ELR (cell line): ENCODE results near the gene COA5.
A peak's percentile ranks its signal among the peaks of the same experiment; 100 is the strongest.

Source experiments
- DNase-seq: peaks from one replicate; pipeline ENCODE4 v3.0.0-alpha.2; 2015; ENCODE audit warnings: low read depth

Gene COA5, protein sequence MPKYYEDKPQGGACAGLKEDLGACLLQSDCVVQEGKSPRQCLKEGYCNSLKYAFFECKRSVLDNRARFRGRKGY

GRCh38 chr2:98608116-98608961 lies at the start of gene COA5, which contains the start of gene UNC50:
COA5 (minus strand) TSS chr2:98608512; CDS start chr2:98608405, 107 bp downstream.
UNC50 (plus strand) TSS chr2:98608589; CDS start chr2:98609760, 1,171 bp downstream.
- DNase-seq: peak; percentile 93

DNA sequence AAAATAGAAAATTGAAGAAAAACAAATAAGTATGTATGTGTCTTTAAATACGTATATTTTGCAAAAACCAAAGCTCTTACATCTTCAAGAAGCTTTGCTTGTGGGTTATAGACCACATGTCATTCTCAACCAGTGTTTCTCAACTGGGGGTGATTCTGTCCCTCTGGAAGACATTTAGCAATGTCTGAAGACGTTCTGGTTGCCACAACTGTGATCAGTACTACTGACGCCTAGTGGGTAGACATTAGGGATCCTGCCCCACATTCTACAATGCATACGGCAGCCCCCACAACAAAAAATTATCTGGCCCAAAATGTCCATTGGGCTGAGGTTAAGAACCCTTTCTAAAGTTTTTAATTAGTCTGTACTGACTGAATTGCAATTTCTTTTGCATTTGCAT lies 48.5 kb upstream of the COA5 start:
- no peak for DNase-seq

DNA sequence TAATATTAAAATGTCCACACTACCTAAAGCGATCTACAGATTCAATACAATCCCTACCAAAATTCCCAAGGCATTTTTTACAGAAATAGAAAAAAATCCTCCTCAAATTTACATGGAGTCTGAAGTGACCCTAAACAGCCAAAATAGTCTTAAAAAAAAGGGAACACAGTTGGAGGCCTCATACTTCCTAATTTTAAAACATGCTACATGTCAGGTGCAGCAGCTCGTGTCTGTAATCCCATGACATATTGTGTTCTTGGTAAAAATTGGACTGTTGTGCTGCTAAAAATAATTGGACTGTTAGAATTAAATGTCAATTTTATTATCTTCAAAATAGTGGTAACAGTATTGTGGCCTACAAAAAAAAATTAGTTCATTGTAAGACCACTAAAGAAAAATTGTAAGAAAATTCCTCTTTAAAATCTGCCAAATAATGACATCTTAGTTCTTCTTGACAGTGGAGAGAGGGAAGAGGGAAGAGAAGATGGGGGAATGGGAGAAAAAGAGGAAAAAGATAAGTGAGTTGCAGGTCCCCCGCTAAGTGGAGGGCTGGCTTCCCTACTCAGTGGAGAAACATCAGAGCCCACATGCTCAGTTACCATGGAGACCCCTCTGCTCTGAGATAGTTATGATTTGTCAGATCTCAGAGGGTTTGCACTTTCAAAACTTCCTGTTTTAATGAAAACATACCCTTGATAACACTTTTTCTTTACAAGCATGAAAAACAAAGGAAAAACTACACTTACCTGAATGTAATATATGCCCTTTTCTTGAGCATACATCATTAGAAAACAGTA lies 46.6 kb upstream of the COA5 start:
- no peak for DNase-seq

DNA sequence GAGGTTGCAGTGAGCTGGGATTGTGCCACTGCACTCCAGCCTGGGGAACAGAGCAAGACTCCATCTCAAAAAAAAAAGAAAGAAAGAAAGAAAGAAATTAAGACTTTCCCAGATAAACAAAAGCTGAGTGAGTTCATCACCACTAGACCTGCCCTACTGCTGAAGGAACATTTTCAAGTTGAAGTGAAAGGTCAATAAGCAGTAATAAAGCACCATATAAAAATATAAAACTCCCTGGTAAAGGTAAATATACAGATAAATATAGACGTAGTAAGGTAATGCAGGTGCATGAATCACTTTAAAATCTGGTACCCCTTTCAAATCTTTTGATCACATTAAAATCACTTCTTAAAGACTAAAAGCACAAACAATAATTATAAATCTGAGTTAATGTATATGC lies 42.7 kb upstream of the COA5 start:
- DNase-seq: no peak

DNA sequence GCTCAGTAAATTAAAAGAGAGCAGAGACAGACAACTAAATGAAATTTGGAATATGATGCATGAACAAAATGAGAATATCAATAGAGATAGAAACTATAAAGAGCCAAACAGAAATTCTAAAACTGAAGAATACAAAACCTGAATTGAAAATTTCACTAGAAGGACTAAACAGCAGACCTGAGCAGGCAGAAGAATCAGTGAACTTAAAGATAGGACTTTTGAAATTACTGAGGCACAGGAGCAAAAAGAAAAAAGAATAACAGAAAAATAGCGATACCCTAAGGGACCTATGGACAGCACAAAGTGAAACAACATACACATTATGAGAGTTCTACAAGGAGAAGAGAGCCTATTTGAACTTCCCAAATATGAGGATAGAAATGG lies 41.7 kb upstream of the COA5 start:
- DNase-seq: no peak

DNA sequence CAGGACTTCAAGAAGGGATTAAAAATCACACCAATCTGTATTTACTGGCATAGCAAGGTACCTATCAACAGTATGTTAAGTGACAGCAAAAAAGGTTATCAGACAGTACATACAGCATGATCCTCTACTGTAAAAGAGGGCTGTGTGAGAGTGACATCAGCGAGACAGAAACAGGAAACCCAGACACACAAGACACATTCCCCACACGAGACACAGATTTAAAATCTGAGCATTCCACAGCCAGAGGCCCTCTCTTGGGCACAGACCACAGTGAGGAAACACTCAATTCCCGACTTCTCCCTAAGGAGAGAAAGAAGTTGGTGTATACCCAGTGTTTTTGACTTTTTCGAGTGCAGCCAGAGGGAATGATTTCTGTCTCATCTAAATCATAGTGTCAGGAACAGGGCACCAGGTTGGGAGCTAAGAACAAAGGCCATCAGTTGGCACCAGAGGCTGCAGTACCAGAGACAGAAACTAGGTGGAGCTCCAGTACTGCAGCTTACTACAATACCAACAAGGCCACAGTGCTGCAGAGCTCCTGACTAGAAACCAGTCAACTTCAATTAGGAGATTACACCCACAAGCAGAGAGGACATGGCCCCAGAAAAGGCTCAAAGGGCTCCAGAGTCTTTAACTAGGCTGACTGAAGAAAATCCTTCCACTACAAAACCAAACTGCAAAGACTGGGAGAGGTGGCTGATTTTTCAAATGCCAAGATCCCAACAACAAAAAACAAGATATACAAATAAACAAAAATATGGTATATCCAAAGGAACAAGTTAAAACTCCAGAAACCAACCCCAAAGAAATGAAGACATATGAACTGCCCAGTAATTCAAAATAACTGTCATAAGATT lies 41.1 kb upstream of the COA5 start:
- peak; percentile 75 for DNase-seq

DNA sequence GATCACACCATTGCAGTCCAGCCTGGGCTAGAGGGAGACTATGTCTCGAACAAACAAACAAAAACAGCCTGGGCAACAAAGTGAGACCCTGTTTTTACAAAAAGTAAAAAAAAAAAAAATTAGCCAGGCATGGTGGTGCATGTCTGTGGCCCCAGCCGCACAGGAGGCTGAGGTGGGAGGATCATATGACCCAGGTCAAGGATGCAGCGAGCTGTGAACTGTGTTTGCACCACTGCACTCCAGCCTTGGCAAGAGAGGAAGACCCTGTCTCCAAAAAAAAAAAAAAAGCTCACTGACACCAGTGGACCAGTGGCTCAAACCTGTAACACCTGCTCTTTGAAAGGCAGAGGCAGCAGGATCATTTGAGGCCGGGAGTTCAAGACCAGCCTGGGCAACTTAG lies 40.1 kb upstream of the COA5 start:
- no peak for DNase-seq

DNA sequence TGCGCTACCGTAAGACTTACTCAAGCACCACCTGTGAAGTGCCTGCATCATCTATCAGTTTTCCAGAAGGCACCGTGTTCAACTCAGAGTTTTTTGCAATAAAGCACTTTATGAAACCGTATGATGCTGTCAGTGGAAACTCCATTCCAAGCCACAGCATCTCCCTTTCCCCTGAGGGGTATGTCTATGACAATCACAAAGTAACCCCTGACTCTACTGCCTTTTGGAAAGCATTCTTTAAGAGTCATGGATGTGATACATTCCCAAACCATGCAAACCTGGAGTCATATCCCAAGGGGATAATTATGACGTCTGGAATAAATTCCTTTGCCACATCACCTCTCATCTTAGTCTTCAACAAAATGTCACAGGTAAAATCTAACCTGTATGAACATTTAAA lies 39.3 kb upstream of the COA5 start:
- DNase-seq: peak; percentile 71

DNA sequence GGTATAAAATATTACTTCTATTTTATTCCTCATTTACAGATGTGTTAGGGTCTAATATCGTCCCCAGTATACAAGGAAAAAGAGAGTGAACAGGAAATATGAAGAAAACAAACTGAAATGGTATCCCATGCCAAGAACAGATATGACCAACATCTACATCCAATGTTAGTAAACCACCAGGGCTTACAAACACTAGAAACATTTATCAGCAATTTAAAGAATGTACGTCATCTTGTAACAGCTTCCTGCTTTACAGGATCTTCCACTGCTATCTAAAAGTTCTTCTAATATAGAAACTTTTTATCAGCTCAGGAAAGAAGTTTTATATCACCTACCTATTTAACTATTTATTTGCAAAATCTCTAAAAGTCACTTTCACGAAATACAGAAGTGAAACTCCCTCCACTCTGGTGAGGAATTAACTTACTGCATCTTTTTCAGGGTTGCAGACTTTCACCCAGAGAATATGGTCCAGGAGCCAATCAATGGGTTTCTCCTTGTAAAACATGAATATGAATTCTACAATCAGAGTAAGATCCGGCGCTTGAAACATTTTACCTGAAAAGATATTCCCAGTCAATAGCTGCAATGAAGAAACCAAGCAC lies 35.3 kb upstream of the COA5 start:
- DNase-seq: peak; percentile 39

- DNase-seq: no peak
These were observed 29.3 kb upstream of the COA5 start for GRCh38 chr2:98637401-98638147.

DNA sequence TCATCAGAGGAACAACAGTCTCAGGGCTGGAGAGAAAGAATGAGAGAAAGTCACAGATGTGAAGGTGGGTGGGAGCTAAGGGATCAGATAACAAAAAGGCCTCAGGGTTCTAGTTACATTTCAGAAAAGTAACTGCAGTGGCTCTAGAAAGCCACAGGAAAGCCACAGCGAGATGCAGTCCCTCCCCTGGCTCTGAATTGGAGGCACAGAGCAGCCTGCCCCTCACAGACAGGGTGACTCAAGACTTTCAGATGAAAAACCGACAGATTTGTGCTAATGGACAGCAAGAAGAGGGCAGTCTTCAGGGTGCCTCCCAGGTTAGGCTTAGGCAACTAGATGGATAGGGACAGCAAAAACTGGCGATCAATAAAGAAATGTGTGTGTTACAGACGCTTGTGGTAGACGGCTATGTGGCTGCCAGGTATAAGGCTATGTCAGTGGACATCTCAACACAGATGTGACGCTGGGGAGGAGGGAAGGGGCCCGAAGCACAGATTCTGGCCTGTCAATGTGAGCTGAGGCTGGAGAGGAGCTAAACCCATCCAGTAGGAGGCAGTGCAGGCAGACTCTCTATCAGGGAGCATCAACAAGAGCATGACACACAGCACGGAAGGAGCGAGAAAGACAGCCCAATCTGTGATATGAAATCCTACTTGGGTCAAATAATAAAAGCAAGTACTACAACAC lies 26.2 kb upstream of the COA5 start:
- peak; percentile 24 for DNase-seq

GRCh38 chr2:98632351-98632750 lies 24.0 kb upstream of the COA5 start:
- no peak for DNase-seq

DNA sequence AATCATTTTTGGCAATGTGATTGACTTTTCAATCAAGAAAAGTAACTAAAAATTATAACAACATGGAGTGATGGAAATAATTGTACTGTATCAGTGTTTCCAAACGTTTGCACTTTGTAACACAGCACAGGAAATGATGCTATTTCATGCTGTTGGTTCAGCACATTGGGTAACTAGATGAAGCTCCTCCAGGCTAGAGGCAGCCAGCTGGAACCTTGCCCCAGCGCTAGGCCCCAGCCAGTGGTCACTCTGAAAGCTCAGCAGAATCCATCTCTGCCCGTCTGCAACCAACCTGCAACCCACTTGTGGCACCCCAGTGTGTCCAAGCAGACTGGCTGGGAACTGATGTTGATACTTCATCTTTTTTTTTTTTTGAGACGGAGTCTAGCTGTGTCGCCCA lies 15.3 kb upstream of the COA5 start:
- DNase-seq: no peak

DNA sequence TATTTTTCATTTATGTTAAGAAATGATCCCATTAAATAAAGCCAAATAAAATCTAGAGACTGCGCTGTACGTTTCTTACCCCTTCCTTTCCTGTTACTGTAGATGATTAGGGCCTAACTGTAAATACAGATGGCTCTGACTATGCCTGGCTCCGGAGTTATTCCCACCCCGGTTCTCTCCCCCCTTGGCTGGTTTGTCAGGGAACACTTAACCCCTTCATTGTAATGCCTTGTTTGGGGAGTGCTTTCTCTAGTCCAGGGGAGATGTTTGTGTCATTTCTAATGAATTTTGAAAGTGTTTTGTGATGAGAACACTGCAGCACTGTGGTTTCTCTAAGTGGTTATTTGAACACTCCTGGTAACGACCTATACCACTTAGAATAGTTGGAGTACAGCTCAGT lies 8.8 kb upstream of the COA5 start:
- no peak for DNase-seq

DNA sequence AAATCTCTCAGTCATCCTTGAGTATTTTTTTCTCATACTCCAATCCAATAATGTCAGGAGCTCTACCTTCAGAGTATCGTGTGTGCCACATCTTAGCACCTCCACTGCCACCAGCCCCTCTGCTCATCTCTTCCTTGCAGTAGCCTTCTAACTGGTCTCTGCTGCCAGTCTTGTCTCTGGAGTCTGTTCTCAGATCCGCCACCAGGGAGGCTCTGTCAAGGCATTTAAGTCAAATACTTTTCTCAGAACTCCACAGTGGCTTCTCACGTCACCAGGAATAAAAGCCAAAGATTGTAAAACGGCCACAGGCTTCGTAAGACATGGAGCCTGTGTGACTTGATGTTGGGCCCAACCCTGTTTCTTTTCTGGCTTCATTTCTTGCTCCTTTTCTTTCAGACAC lies 7.2 kb upstream of the COA5 start:
- DNase-seq: peak; percentile 17

- no peak for DNase-seq
These were observed 5.9 kb upstream of the COA5 start for GRCh38 chr2:98614024-98614739.

DNA sequence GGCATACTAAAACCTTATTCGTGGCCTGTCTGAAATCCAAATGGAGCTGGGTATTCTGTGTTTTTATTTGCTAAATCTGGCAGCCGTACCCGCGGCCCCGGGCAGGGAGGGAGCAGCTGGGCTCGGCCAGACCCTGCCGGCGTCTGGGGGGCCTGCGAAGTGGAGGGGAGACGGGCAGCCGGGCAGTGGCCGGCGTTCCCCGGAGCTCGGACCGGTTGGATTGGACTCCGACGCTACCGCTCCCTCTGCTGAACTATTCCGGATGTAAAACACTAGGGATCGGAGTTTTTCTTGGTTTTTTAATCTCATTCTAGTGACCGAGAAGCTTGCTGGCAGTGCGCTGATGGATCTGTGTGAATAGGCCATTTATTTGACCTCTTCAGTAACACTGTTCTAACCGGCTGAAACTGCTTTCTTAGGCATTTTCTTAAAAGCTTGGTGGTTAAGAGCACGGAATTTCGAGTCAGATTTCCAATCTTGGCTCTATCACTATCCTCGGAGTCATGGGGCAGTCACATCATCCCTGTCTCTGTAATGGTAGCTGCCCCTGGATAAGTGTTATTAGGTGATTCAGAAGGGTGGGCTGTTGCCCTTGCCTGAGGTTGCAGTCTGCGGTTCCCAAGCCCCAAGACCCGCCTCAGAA lies 771 bp upstream of the COA5 start:
- peak; percentile 59 for DNase-seq

DNA sequence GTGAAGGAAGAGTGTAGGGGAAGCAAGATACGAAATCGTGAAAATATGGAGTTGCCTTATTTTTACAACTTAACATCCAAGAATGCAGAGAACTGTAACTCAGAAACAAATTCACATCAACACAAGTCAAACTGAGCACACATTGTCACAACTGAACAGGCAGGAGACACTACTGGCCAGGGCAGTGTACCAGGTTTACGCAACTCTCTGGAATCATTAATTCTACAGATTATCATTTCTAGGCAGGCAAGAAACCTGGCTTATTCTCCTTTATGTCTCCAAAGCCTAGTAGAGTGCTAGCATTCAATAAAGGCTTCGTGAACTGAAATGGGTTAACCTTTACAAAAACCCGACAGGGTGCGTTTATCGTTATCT lies 584 bp downstream of the COA5 start:
- peak; percentile 9 for DNase-seq

GRCh38 chr2:98607104-98607503 lies 1.2 kb downstream of the COA5 start:
- DNase-seq: no peak
